IPS-20b (cell line): ENCODE results near the gene ARHGAP10.

Source experiments
- H3K27ac ChIP-seq: one replicate; pipeline ENCODE4 v1.5.1; 2013; ENCODE audit warnings: low read length
- H3K27me3 ChIP-seq: 2 replicates; pipeline ENCODE4 v1.6.1; 2013; ENCODE audit warnings: mild to moderate bottlenecking, low read length, inconsistent platforms; ENCODE audit not compliant: insufficient read depth
- H3K36me3 ChIP-seq: 2 replicates; pipeline ENCODE4 v1.6.1; 2013; ENCODE audit warnings: low read depth, mild to moderate bottlenecking, inconsistent platforms, low read length, moderate library complexity; ENCODE audit not compliant: insufficient read depth
- H3K4me1 ChIP-seq: 2 replicates; pipeline ENCODE4 v1.6.1; 2013; ENCODE audit warnings: mild to moderate bottlenecking, control low read depth, inconsistent platforms, low read length, moderate library complexity; ENCODE audit not compliant: insufficient read depth
- H3K4me3 ChIP-seq: 2 replicates; pipeline ENCODE4 v1.5.1; 2013; ENCODE audit warnings: mild to moderate bottlenecking, low read length, inconsistent platforms
- H3K9ac ChIP-seq: 2 replicates; pipeline ENCODE4 v1.6.1; 2013; ENCODE audit warnings: low read depth, mild to moderate bottlenecking, inconsistent platforms, low read length, moderate library complexity
- H3K9me3 ChIP-seq: 2 replicates; pipeline ENCODE4 v1.6.1; 2013; ENCODE audit warnings: mild to moderate bottlenecking, low read depth, low read length, inconsistent platforms; ENCODE audit not compliant: insufficient read depth

The ARHGAP10 gene

GRCh38 chr4:148017801-148018200, 285.9 kb downstream of the ARHGAP10 start:
- no peaks in the 10 kb centered on the region for H3K9me3 ChIP-seq
- H3K27ac ChIP-seq: no peak overlapping the region
- no peak overlapping the region for H3K9ac ChIP-seq
- H3K4me3 ChIP-seq: no peak overlapping the region
- no peaks in the 10 kb centered on the region for H3K36me3 ChIP-seq
- H3K4me1 ChIP-seq: 0 out of 2 replicates have a peak, but pooled peaks cover 3% of the 10 kb centered on the region
- H3K27me3 ChIP-seq: no peaks in the 10 kb centered on the region

- no peak overlapping the region for H3K27ac ChIP-seq
- no peaks in the 10 kb centered on the region for H3K36me3 ChIP-seq
- no peak overlapping the region for H3K9ac ChIP-seq
- H3K27me3 ChIP-seq: no peaks in the 10 kb centered on the region
- no peaks in the 10 kb centered on the region for H3K9me3 ChIP-seq
- no peak overlapping the region for H3K4me3 ChIP-seq
- no peaks in the 10 kb centered on the region; the same call in 1 of the 2 replicates for H3K4me1 ChIP-seq
Measured at GRCh38 chr4:148021686-148022085, 289.8 kb downstream of the ARHGAP10 start.

GRCh38 chr4:148022975-148023374, 291.1 kb downstream of the ARHGAP10 start:
- no peak overlapping the region for H3K4me3 ChIP-seq
- no peaks in the 10 kb centered on the region for H3K36me3 ChIP-seq
- H3K4me1 ChIP-seq: no peaks in the 10 kb centered on the region; the same call in 1 of the 2 replicates
- H3K9ac ChIP-seq: no peak overlapping the region
- H3K9me3 ChIP-seq: no peaks in the 10 kb centered on the region
- no peaks in the 10 kb centered on the region for H3K27me3 ChIP-seq
- no peak overlapping the region for H3K27ac ChIP-seq

- Histone ChIP-seq H3K9ac (no peak overlapping the region), H3K36me3 (no peaks in the 10 kb centered on the region), H3K9me3 (no peaks in the 10 kb centered on the region), H3K27me3 (no peaks in the 10 kb centered on the region), H3K4me3 (no peak overlapping the region), H3K27ac (no peak overlapping the region), H3K4me1 (no peaks in the 10 kb centered on the region; the same call in 1 of the 2 replicates)
Measured at GRCh38 chr4:148023512-148024181, 291.8 kb downstream of the ARHGAP10 start.

- H3K4me3 ChIP-seq: no peak overlapping the region
- H3K9me3 ChIP-seq: no peaks in the 10 kb centered on the region
- no peak overlapping the region for H3K9ac ChIP-seq
- H3K27me3 ChIP-seq: no peaks in the 10 kb centered on the region
- H3K36me3 ChIP-seq: no peaks in the 10 kb centered on the region
- no peak overlapping the region for H3K27ac ChIP-seq
- no peaks in the 10 kb centered on the region; the same call in 1 of the 2 replicates for H3K4me1 ChIP-seq
Measured at GRCh38 chr4:148025981-148026380, 294.1 kb downstream of the ARHGAP10 start.

GRCh38 chr4:148027201-148027600, 295.3 kb downstream of the ARHGAP10 start:
- Histone ChIP-seq H3K36me3 (no peaks in the 10 kb centered on the region), H3K9ac (no peak overlapping the region), H3K9me3 (no peaks in the 10 kb centered on the region), H3K4me3 (no peak overlapping the region), H3K27me3 (no peaks in the 10 kb centered on the region), H3K4me1 (no peaks in the 10 kb centered on the region; the same call in 1 of the 2 replicates), H3K27ac (no peak overlapping the region)

GRCh38 chr4:148029781-148030180, 297.9 kb downstream of the ARHGAP10 start:
- H3K4me3 ChIP-seq: no peak overlapping the region
- H3K27ac ChIP-seq: no peak overlapping the region
- no peaks in the 10 kb centered on the region for H3K27me3 ChIP-seq
- H3K9me3 ChIP-seq: no peaks in the 10 kb centered on the region
- H3K9ac ChIP-seq: no peak overlapping the region
- no peaks in the 10 kb centered on the region for H3K36me3 ChIP-seq
- H3K4me1 ChIP-seq: no peaks in the 10 kb centered on the region; the same call in 1 of the 2 replicates

GRCh38 chr4:148030193-148030873, 298.4 kb downstream of the ARHGAP10 start:
- Histone ChIP-seq H3K27me3 (no peaks in the 10 kb centered on the region), H3K9ac (no peak overlapping the region), H3K4me1 (no peaks in the 10 kb centered on the region; the same call in 1 of the 2 replicates), H3K9me3 (no peaks in the 10 kb centered on the region), H3K4me3 (no peak overlapping the region), H3K27ac (no peak overlapping the region), H3K36me3 (no peaks in the 10 kb centered on the region)

- H3K36me3 ChIP-seq: no peaks in the 10 kb centered on the region
- no peak overlapping the region for H3K9ac ChIP-seq
- H3K9me3 ChIP-seq: no peaks in the 10 kb centered on the region
- H3K4me3 ChIP-seq: no peak overlapping the region
- no peaks in the 10 kb centered on the region for H3K4me1 ChIP-seq
- no peaks in the 10 kb centered on the region for H3K27me3 ChIP-seq
- no peak overlapping the region for H3K27ac ChIP-seq
Measured at GRCh38 chr4:148034813-148035212, 302.9 kb downstream of the ARHGAP10 start.

GRCh38 chr4:148041606-148042329, 309.9 kb downstream of the ARHGAP10 start:
- Histone ChIP-seq H3K4me1 (no peaks in the 10 kb centered on the region), H3K9ac (no peak overlapping the region), H3K9me3 (no peaks in the 10 kb centered on the region), H3K27ac (no peak overlapping the region), H3K27me3 (no peaks in the 10 kb centered on the region), H3K36me3 (no peaks in the 10 kb centered on the region), H3K4me3 (no peak overlapping the region)

- Histone ChIP-seq H3K27ac (no peak overlapping the region), H3K36me3 (no peaks in the 10 kb centered on the region), H3K9ac (no peak overlapping the region), H3K27me3 (no peaks in the 10 kb centered on the region), H3K4me1 (no peaks in the 10 kb centered on the region), H3K4me3 (no peak overlapping the region), H3K9me3 (no peaks in the 10 kb centered on the region)
Measured at GRCh38 chr4:148044089-148044911, 312.4 kb downstream of the ARHGAP10 start.
